Right ventricle myocardium inferior (tissue), 1 donor: Measurements from ENCODE around the gene RBKS. TPM values are rescaled to one million over a fixed set of nuclear protein-coding genes. Genes with fewer than 3 reads are reported as not detected.

Source experiments
- ATAC-seq: fragments of 200-7000 bp; cut with Tn5 transposase; one replicate; pipeline ENCODE4 v1.9.1; 2020; ENCODE audit warnings: mild to moderate bottlenecking, moderate library complexity
- DNase-seq: peaks from one replicate; pipeline ENCODE4 v3.0.0; 2021; ENCODE audit errors: missing footprints
- intact Hi-C: fragments of 100-400 bp; cut with DNase I; formaldehyde crosslinking; loops from one replicate; pipeline ENCODE4 v1.11.0; 2022
- long read RNA-seq: library from polyadenylated mRNA; unstranded; transcript quantifications from one replicate; pipeline ENCODE4 v2.0.0, GENCODE V29; 2021
- total RNA-seq: library from RNA; stranded (reverse); fragmentation: NEBNext Ultra II Directional; extraction: Animal tissue kit (Norgen Biotek cat#: 25700); gene quantifications from one replicate; pipeline ENCODE4 v1.2.1, GENCODE V29; 2021
- donor health status: DM: no; HTN: yes; CAD: no; lungs with severe emphysema.

Gene RBKS
- total RNA-seq, result 4.0 TPM
- long read RNA-seq, partial matches to known transcripts, result 0 of 1 reads
- long read RNA-seq, other reads (novel, unspliced or antisense), result 1 of 1 reads

DNA sequence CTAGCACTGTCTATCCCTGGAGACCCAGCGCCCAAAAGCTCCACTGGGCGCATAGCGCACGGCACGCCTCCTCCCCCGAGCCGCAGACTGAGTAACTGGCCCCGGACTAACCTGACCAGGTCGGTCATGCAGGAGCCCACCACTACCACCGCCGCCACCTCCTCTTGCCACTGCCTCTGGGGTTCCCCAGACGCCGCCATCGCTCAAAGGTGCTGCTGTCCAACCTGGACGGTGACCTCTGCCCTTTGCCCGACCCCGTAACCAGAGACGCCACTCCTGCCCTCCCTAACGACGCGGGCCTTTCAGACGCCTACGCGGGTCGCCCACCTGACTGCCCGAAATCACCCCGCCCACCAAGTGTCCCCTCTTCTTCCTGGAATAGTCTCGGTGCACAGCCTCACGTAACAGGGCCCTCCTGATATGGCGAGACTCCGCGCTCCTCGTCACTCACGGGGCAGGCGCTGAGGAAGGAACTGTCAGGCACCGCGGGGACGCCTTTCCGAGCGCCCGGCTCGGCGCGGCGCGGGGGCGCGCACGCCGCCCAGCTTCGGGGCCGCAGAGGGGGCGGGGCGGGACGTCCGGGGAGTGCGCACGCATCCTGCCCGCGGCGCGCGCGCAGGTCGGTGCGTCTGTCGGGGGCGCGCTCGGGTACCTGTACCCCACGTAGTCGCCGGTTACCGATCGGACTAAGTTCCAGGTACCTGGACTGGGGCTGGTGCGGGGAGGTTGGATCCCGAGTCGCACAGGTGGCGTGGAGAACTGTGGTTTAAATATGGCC is at the start of gene RBKS, which contains the start of gene BABAM2:
Gene RBKS (minus strand): TSS at position 242 of the 778 bp plus-strand sequence. CDS start 42 bp downstream, at position 200.
Gene BABAM2 (plus strand): TSS at position 584 of the 778 bp plus-strand sequence. CDS start 3,828 bp downstream, outside the sequence.
- ATAC-seq (peak; percentile 97), DNase-seq (peak; percentile 92)
- intact Hi-C loops, result loop anchor here (1.0 to 10.0 kb wide), 4 partner anchors 62 to 503 kb away; partner anchors contain the start of gene MRPL33

DNA sequence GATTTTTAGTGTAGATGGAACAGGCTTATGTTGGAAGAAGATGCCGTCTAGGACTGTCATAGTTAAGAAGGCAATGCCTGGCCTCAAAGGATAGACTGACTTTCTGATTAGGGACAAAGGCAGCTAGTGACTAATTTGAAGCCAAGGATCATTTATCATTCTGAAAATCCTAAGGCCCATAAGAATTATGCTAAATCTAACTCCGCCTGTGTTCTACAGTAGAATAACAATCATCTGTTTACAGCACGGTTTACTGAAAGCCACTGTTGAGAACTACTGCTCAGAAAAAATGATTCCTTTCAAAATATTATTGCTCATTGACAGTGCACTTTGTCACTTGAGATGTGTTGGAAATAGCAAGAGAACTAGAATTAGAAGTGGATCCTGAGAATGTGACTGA is 44.8 kb upstream of the RBKS start:
- DNase-seq, result no peak
- no peak for ATAC-seq
- intact Hi-C loops, result no loop called here

DNA sequence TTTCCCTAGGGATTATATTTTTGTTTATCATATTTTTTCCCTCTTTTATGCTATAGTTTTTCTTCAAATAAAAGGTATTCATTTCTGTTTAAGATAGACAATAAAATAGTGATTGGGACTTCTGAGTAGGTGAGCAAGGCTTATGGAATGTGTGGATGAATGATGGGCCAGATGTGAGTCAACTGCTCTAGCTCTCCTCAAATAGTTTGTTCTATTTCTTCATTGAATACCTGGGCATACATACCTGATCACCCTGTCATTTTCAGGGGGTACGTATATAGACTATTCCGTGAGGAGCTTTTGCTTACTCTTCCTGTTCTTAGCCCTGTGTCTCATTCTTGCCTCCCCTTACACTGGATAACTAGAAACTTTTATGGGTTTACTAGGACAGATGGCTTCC is 42.2 kb upstream of the RBKS start:
- ATAC-seq (no peak), DNase-seq (no peak)
- intact Hi-C loops, result no loop called here

DNA sequence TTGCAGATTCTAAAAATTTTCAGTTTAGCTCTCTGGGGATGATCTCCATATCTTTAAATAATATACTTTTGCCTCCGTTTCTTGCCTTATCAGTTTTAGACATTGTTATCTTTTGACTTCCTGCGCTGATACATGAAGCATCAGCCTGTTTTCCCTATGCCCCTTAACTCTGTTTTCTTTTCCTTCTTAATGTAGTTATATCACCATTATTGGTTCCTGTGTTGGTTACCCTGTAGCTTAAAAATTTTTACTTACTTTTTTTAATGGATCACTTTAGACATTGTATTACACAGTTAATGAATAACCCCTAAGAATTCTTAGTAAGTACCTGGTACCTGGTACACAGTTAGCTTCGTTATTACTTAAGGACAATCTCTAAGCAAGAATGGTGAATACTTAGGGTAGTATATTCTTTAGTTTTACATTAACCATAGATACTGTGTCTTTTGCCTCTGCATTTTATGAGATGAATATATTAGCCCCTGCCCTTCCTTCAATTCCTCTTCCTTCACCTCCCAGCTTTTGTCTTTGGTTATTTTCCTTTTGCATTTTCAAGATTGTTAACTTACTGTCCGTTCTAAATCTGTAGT is 41.3 kb upstream of the RBKS start:
- ATAC-seq (no peak), DNase-seq (no peak)
- intact Hi-C loops, result no loop called here

DNA sequence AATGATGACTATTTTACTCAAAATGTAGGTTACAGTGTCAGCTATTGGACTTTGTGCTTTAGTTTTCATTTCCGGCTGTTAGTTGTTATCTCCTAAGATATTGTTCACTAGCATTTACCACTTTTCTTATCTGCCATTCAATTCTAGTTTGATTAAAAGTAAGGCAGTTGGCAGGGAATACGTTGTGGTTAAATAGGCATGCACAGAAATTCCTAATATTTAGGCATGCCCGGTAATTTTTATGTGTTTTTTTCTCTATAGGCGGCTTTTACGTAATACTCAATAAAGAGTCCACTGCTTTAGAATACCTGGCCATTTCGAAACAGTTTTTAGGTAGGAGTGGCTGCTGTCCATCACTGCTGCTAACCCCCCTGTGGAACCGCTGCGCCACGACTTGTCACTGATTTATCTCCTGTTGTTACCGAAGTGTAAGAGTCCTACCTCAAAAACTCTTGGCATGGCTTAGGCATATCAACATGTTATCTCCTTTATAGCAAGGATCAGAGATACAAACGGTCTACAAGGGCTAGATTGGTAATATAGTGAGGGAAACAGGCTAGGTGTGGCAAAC is 39.8 kb upstream of the RBKS start:
- DNase-seq (no peak), ATAC-seq (no peak)
- intact Hi-C loops, result no loop called here

DNA sequence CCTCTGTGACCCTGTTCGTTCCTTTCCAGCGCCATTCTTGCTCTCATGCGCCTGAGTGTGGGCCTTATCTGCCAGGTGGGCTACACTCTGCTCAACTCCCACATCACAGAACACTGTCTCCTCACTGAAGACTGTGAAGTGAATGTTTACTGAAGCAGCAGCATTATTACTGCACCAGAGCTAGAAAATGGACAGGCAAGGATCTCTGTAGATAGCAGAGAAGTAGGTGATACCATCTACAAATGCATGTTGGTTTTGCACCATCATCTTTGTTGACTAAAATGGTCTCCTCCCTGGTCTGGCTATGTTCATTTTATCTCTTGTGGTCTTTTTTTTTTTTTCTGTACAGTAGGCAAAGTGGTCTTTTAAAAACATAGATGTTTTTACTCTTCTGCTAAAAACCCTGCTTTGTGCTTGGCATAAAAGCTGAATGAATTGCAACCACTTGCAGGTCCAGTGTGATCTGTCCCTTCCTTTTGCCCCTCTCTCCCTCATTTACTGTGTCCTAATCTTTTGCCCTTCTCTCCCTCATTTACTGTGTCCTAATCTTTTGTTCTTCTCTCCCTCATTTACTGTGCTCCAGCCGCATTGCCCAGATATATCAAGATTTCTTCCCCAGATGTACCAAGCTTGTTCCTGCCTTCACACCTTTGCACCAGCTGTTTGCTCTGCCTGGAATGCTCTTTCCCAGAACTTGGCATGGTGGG is 35.7 kb upstream of the RBKS start:
- DNase-seq (no peak), ATAC-seq (no peak)
- intact Hi-C loops, result no loop called here

DNA sequence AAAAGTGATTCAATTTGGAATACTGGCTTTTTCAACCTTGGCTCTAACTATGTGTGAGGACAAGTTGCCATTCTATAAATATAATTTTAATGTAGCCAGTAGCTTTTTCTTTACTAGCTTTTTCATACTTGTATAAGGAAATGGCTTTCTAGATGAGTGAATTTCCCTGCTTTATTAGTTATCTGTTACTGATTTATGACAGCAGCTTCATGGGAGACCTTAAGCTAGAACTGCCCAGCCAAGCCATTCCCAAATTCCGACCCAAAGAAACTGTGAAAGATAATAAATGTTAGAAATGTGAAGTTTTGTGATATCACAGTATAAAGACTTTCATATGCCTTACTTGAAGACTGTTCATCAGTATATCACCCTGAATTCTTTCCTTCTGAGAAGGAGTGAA is 32.7 kb upstream of the RBKS start:
- intact Hi-C loops, result no loop called here
- ATAC-seq (no peak), DNase-seq (no peak)

DNA sequence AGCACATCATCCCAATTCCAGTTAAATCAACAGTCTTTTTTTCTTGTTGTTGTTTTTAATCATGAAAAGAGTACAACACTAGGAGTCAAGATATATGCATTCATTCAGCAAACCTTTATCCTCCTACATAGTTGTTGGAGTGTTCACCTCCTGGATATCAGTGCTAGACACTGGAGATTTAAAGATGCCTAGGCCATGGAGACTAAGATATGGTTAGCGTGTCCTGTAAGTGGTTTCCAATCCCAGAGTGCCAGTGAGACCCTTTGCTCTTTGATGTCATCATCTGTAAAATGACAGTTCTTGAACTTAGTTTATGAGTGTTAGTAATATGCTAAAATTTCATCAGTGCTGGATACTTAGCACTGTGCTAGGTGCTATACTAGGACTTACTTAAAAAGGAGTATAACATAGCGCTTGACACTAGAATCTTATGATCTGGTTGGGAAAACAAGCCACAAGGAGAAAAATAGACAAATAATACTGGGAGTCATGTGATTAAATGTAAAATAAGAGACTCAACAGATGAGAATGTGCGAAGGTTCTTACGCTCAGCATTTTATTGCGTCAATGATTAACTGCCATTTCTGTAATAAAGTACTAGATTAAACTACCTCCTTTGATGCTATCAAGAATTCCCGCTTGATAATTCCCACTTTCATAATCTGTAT is 31.8 kb upstream of the RBKS start:
- intact Hi-C loops, result no loop called here
- DNase-seq, result no peak
- ATAC-seq, result no peak

DNA sequence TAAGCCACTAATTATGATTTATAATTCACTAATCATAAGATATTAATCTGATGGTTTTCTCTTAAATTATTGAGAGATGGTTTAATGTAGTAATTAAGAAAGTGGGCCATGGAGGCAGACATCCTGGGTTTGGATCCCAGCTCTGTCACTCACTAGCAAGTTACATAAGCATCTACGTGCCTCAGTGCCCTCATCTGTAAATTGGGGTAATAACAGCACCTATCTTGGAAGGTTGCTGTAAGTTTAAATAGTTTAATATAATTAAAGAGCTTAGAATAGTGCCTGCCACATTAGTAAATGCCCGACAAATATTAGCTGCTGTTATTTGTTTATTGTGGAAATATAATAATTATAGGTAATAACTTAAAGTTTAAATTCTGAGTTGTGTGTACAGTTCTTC is 31.2 kb upstream of the RBKS start:
- intact Hi-C loops, result no loop called here
- ATAC-seq, result no peak
- DNase-seq, result no peak

DNA sequence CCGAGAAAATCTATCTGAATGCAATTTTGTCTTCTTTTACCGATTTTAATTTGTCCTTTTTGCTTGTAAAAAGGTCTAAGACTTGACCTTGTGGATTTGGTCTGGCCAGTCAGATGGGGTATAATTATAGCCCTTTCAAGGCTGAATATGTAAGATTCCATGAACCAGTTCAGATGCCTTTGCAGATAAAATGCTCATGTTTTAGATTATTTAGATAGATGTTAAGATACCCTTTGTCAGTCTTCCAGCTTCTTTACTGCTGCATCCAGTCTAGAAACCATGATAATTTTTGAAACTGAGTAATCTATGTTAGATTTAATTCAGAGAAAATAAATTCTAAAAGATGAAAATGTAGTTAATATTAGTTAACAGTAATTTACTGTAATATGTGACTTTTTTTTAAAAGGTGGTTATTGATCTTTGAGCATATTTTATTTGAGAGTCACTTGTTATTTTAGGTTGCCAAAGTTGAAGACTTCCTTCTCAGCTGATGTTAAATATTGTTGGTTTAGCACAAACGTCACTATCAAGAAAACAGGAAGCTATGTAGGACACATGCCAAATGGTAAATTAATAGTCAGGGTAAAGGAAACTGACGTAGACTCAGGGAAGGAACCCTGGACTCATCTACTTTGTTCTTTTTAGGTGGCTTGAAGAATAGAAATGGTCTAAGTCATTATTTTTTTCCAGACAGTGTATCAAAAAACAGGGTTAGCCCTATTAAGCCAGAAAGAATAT is 30.1 kb upstream of the RBKS start:
- ATAC-seq (peak; percentile 37), DNase-seq (no peak)
- intact Hi-C loops, result no loop called here

DNA sequence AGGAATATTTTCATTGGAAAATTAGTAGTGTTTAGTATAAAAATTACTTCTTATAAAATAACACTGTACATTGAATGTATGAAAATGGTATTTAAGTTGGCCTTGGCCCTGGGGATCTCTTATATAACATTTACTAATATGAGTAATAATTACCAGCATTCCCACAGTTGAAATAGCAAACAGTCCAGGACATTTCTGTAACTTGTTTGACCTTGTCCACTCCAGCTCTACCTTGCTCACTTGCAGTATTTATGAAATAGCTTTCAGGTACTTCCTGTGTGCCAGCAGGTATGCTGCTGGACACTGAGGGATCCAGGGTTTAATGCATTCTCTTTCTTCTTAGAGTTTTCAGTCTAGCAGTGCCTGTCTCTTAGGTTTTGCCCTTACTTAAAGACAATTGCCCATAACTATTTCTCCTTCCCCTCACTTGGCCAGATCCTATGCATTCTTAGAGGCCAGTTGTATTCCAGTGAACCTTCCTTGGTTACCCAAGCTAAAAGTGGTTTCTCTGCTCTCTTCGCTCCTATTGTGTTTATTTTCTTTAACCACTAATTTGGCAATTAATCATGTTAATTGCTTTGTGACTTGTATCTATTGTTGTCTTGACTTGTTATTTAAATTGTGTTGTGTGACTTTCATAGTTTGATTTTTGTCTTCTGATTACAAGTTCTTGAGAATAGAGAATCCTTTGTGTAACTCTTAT is 26.3 kb upstream of the RBKS start:
- no peak for DNase-seq
- ATAC-seq, result peak; percentile 26
- intact Hi-C loops, result no loop called here

DNA sequence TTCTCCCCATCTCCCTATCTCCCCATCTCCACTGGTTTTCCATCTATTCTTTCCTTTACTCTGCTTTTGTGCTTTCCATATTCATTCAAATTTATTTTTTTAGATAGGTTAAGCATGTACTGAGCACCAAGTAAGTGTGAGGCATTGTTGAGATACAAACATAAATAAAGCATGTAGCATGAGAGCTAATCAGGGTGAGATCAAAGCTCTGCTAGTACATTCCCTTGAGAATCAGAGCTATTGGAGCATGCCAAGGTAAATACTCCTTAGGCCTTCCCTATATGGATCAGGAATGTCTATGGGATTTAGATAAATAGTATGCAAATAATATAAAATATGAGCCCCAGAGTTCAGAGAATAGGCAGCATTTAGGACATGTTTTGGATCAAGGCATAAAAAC is 25.7 kb upstream of the RBKS start:
- no peak for DNase-seq
- no peak for ATAC-seq
- intact Hi-C loops, result no loop called here

DNA sequence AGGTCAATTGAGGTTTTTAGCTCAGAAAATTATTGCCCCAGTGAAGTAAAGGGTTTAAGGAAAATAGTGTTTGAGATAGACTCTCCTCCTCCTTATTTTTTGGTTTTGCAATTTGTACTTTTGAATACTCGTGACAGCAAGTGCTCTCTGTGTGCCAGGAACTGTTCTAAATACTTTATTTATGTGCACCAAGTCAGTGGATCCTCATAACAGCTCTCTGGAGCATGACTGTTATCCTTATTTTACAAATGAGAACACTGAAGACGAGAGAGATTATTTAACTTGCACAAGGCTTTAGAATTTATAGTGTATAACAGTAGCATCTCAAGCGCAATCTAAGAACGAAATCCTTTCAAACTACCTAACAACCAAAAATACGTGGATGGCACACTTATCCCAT is 25.0 kb upstream of the RBKS start:
- intact Hi-C loops, result no loop called here
- no peak for DNase-seq
- ATAC-seq, result peak; percentile 81

DNA sequence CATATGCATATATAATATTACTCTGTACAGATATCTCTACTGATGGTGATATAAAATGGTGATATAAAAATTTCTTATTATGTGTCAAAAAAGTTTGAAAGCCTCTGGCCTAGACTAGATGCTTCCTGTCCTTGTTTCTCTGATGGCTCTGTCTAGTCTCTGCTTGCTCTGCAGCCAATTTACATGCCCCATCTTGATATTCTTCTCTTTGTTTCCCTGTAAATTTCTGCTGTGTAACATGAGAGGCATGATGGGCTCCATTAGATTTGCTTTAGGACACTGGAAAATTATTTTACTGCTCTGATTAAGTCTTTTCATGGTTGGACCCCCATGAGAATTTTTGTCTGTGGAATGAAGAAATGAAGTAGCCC is 24.6 kb upstream of the RBKS start:
- DNase-seq (no peak), ATAC-seq (peak; percentile 26)
- intact Hi-C loops, result loop anchor here (5.0 kb wide), 1 partner anchor 483 kb away; no protein-coding TSS in a partner anchor

DNA sequence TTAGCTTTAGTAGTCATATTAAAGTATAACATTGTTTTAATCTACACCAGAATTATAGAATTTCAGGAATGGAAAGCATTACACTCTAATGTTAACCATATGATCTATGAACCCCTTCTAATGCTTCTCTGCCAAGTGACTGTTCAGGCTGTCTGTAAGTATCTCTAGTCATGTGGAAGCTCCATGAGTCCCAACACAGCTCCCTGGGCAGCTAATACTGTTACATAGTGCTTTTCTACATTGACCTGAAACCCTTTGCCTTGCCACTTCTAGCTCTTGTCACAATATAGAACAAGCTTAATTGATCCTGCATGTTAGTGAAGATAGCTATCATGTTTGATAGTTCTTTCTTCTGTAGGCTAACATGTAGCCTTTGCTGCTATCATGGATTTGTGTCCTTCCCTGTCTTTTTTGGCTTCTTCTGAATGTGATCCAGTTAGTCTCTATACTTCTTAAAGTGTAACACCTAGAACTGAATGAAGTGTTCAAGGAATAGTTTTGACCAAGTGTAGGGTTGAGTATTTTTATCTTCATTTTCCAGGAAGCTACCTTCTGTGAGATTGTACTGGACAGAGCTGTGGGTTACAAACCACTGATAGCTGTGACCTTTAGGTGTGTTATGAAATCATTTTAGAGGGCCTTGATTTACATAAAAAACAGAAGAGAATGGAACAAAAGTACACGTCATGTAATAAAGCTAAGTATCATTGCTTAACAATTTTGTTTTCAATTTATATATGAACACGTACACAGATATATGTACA is 24.0 kb upstream of the RBKS start:
- DNase-seq, result no peak
- intact Hi-C loops, result loop anchor here (5.0 kb wide), 1 partner anchor 483 kb away; no protein-coding TSS in a partner anchor
- ATAC-seq, result peak; percentile 47

DNA sequence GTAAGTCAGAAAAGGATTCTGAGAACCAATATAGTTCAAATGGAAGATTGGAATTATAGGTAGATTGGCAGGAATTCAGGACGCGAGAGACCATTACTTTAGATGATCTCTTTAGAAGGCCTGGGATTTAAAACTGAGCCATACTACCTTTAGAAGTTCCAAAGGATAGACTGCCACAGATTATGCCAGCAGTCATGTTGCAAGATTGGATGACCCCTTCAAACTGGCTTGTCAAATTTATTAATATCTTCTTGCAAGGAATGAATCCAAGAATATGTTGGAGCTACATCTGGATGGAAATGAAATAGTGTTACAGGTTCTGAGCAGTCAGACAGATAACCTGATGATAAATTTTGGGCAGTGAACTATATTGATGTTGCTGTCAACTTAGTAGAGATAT is 22.3 kb upstream of the RBKS start:
- DNase-seq (no peak), ATAC-seq (no peak)
- intact Hi-C loops, result loop anchor here (5.0 kb wide), 1 partner anchor 485 kb away; no protein-coding TSS in a partner anchor
